ENCODE data around the gene CPNE7. TPM values are rescaled to one million over a fixed set of nuclear protein-coding genes. Genes with fewer than 3 reads are reported as not detected.

The CPNE7 gene
- total and polyA plus RNA-seq, 7 donors, result 0.41 to 3.3 (median 0.71) TPM; not detected in 4

GRCh38 chr16:89601906-89602272 lies 26.3 kb downstream of the CPNE7 start:
- DNase-seq, result no peak
- Histone ChIP-seq H3K27me3 (peaks cover 0 to 29% (median 20%) of the 10 kb centered on the region in 3 donors), H3K4me1 (peaks cover 0 to 8% (median 0%) of the 10 kb centered on the region in 4 donors), H3K4me3 (no peak overlapping the region), H3K9me3 (no peaks in the 10 kb centered on the region), H3K36me3 (no peaks in the 10 kb centered on the region), H3K27ac (no peak overlapping the region)
- intact Hi-C loops (cut with DNase I), result no loop called here
- TF ChIP-seq POLR2A (IDR thresholded peaks at IDR 0.05) (no peak), CTCF (IDR thresholded peaks at IDR 0.05) (no peak), EP300 (IDR thresholded peaks at IDR 0.05) (no peak), POLR2AphosphoS5 (IDR thresholded peaks at IDR 0.05) (no peak)
- WGBS, 2 donors, result 55 to 68% methylated on average over 22 of the region's 22 CpGs

- Histone ChIP-seq H3K9me3 (no peaks in the 10 kb centered on the region), H3K36me3 (no peaks in the 10 kb centered on the region), H3K4me3 (no peak overlapping the region), H3K27me3 (peaks cover 0 to 29% (median 20%) of the 10 kb centered on the region in 3 donors), H3K27ac (no peak overlapping the region), H3K4me1 (peaks cover 0 to 8% (median 0%) of the 10 kb centered on the region in 4 donors)
- DNase-seq, result no peak
- no peak for TF ChIP-seq EP300 (IDR thresholded peaks at IDR 0.05)
- TF ChIP-seq POLR2A (IDR thresholded peaks at IDR 0.05), result no peak
- intact Hi-C loops (cut with DNase I), result no loop called here
- WGBS, 2 donors, result 5 to 6% methylated on average over 22 of the region's 22 CpGs
Measured at GRCh38 chr16:89602273-89602951, 26.9 kb downstream of the CPNE7 start.

- TF ChIP-seq POLR2A (IDR thresholded peaks at IDR 0.05), result no peak
- TF ChIP-seq CTCF (IDR thresholded peaks at IDR 0.05), result no peak
- no peak for TF ChIP-seq POLR2AphosphoS5 (IDR thresholded peaks at IDR 0.05)
- TF ChIP-seq EP300 (IDR thresholded peaks at IDR 0.05), result no peak
- no peak for DNase-seq
- no peaks in the 10 kb centered on the region for H3K36me3 ChIP-seq
- peaks cover 0 to 8% (median 0%) of the 10 kb centered on the region in 4 donors for H3K4me1 ChIP-seq
- no peaks in the 10 kb centered on the region for H3K9me3 ChIP-seq
- intact Hi-C loops (cut with DNase I), result no loop called here
- WGBS, 2 donors, result 29 to 71% methylated on average over 5 of the region's 5 CpGs
- H3K27ac ChIP-seq, result no peak overlapping the region
- peaks cover 0 to 29% (median 20%) of the 10 kb centered on the region in 3 donors for H3K27me3 ChIP-seq
- H3K4me3 ChIP-seq, result no peak overlapping the region
Measured at GRCh38 chr16:89602952-89603590, 27.5 kb downstream of the CPNE7 start.

- H3K4me3 ChIP-seq, result no peak overlapping the region
- H3K27ac ChIP-seq, result no peak overlapping the region
- H3K4me1 ChIP-seq, result peaks cover 0 to 8% (median 0%) of the 10 kb centered on the region in 4 donors
- no peaks in the 10 kb centered on the region for H3K9me3 ChIP-seq
- no peak for DNase-seq
- intact Hi-C loops (cut with DNase I), result no loop called here
- no peaks in the 10 kb centered on the region for H3K36me3 ChIP-seq
- TF ChIP-seq EP300 (IDR thresholded peaks at IDR 0.05) (no peak), POLR2A (IDR thresholded peaks at IDR 0.05) (no peak), POLR2AphosphoS5 (IDR thresholded peaks at IDR 0.05) (no peak), CTCF (IDR thresholded peaks at IDR 0.05) (no peak)
- H3K27me3 ChIP-seq, result peaks cover 0 to 37% (median 20%) of the 10 kb centered on the region in 3 donors
- WGBS, 2 donors, result 83 to 88% methylated on average over 16 of the region's 16 CpGs
Measured at GRCh38 chr16:89604764-89605163, 29.2 kb downstream of the CPNE7 start.

GRCh38 chr16:89605186-89605970 lies 29.8 kb downstream of the CPNE7 start:
- H3K4me3 ChIP-seq, result no peak overlapping the region

More at GRCh38 chr16:89605186-89605970, 29.8 kb downstream of the CPNE7 start:
- Histone ChIP-seq H3K27me3 (peaks cover 0 to 37% (median 20%) of the 10 kb centered on the region in 3 donors), H3K9me3 (no peaks in the 10 kb centered on the region), H3K27ac (no peak overlapping the region), H3K36me3 (no peaks in the 10 kb centered on the region), H3K4me1 (peaks cover 0 to 8% (median 0%) of the 10 kb centered on the region in 4 donors)
- no peak for DNase-seq
- 82 to 91% methylated on average over 34 of the region's 34 CpGs for WGBS, 2 donors
- intact Hi-C loops (cut with DNase I), result no loop called here
- TF ChIP-seq POLR2AphosphoS5 (IDR thresholded peaks at IDR 0.05), result no peak
- TF ChIP-seq EP300 (IDR thresholded peaks at IDR 0.05), result no peak
- TF ChIP-seq CTCF (IDR thresholded peaks at IDR 0.05), result no peak
- no peak for TF ChIP-seq POLR2A (IDR thresholded peaks at IDR 0.05)
